ENCODE results near the gene SLC35E3. TPM values are rescaled to one million over a fixed set of nuclear protein-coding genes. Genes with fewer than 3 reads are reported as not detected.

The SLC35E3 gene
- total RNA-seq, 1 experiment from 2014 or later = 25.0 TPM

DNA sequence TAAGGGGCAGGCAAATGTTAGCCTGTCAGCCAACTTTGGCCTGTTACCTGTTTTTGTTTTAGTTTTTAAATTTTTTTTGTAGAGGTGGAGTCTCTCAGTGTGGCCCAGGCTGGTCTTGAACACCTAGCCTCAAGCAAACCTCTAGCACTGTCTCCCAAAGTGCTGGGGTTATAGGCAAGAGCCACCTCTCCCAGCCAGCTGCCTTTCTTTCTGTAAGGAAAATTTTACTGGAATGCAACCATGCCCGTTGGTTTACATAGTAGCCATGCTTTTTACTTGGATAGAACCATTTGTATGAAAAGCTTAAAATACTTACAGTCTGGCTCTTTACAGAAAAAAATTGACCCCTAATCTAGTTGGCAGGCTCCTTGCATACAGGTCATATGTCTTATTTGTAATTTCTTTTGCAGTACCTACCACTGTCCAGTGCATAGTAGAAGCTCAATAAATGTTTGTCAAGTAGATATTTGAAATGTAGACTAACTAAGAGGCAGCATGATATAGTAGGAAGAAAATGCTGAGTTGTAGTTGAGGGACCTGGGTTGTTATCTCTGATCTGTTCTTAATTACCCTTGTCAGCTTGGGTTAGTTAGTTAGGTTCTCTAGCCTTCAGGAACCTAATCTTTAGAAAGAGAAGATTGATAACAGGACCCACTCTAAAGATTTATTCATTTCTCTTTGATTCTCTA lies 66.7 kb downstream of the SLC35E3 start:
- peaks cover 7% of the 10 kb centered on the region for H3K4me1 Mint-ChIP-seq (ENCODE audit: low read depth, unreplicated experiment)
- ChIA-PET CTCF (interaction anchor here (0.8 kb wide), 1 partner anchor 18 kb away, joined by 3 read pairs; no protein-coding TSS in a partner anchor), POLR2A (interaction anchor here (0.6 kb wide), 2 partner anchors 131 to 153 kb away, joined by 3 to 4 read pairs; no protein-coding TSS in a partner anchor)
- H3K36me3 ChIP-seq (ENCODE audit: control insufficient read depth, insufficient read depth, low read length) = peaks cover 4% of the 10 kb centered on the region
- intact Hi-C loops (cut with micrococcal nuclease; ENCODE audit: unreplicated experiment) = no loop called here
- no peaks in the 10 kb centered on the region for H3K27me3 ChIP-seq (replicated peaks; ENCODE audit: control insufficient read depth, insufficient read depth, low read length)
- no peaks in the 10 kb centered on the region; the same call in 1 of the 2 replicates for H3K4me1 ChIP-seq
- H3K27me3 Mint-ChIP-seq (ENCODE audit: insufficient read depth, unreplicated experiment) = no peaks in the 10 kb centered on the region
- peaks cover 83% of the 10 kb centered on the region for H3K36me3 Mint-ChIP-seq (ENCODE audit: insufficient read depth, unreplicated experiment)
- no peaks in the 10 kb centered on the region for H3K9me3 Mint-ChIP-seq (ENCODE audit: unreplicated experiment)
- no TSS peak for BruUV-seq (replicated peaks)
- H3K9me3 ChIP-seq = no peaks in the 10 kb centered on the region
- TF ChIP-seq, protein P1, sequence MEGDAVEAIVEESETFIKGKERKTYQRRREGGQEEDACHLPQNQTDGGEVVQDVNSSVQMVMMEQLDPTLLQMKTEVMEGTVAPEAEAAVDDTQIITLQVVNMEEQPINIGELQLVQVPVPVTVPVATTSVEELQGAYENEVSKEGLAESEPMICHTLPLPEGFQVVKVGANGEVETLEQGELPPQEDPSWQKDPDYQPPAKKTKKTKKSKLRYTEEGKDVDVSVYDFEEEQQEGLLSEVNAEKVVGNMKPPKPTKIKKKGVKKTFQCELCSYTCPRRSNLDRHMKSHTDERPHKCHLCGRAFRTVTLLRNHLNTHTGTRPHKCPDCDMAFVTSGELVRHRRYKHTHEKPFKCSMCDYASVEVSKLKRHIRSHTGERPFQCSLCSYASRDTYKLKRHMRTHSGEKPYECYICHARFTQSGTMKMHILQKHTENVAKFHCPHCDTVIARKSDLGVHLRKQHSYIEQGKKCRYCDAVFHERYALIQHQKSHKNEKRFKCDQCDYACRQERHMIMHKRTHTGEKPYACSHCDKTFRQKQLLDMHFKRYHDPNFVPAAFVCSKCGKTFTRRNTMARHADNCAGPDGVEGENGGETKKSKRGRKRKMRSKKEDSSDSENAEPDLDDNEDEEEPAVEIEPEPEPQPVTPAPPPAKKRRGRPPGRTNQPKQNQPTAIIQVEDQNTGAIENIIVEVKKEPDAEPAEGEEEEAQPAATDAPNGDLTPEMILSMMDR (IDR thresholded peaks at IDR 0.05; ENCODE audit: insufficient read depth in 1 of 2, low read depth in 1 of 2, low read length in 1 of 2, severe bottlenecking in 1 of 2, unreplicated experiment in 1 of 2) = no peak
- H3K4me3 ChIP-seq (ENCODE audit: low read depth, low read length) = no peak overlapping the region
- no peak overlapping the region for H3K27ac Mint-ChIP-seq (ENCODE audit: unreplicated experiment)
- H3K4me3 Mint-ChIP-seq (ENCODE audit: unreplicated experiment) = no peak overlapping the region
- DNase-seq = no peak

DNA sequence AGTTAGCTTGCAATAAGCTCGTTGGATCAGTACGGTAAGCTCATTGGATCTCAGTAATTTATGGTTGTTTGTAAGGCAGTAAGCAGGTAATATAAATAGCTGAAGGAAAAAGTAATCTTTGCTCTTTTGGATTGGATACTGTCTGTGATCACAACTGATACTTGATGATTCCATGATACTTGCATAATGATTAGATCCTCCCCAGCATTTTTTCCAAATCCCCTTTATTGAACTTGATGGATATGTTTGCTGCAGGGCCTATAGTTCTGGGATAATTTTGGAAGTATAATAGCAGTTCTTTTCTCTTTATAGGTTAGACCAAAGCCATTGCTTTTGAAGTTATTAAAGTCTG lies 67.2 kb downstream of the SLC35E3 start:
- POLR2A ChIA-PET = interaction anchor here (0.6 kb wide), 1 partner anchor 152 kb away, joined by 4 read pairs; no protein-coding TSS in a partner anchor
- intact Hi-C loops (cut with micrococcal nuclease; ENCODE audit: unreplicated experiment) = no loop called here
- peaks cover 7% of the 10 kb centered on the region for H3K4me1 Mint-ChIP-seq (ENCODE audit: low read depth, unreplicated experiment)
- no peaks in the 10 kb centered on the region for H3K9me3 Mint-ChIP-seq (ENCODE audit: unreplicated experiment)
- CTCF ChIA-PET = no interaction called here
- TF ChIP-seq, protein P1 (IDR thresholded peaks at IDR 0.05; ENCODE audit: insufficient read depth in 1 of 2, low read depth in 1 of 2, low read length in 1 of 2, severe bottlenecking in 1 of 2, unreplicated experiment in 1 of 2) = no peak
- peaks cover 80% of the 10 kb centered on the region for H3K36me3 Mint-ChIP-seq (ENCODE audit: insufficient read depth, unreplicated experiment)
- no peaks in the 10 kb centered on the region for H3K27me3 Mint-ChIP-seq (ENCODE audit: insufficient read depth, unreplicated experiment)
- H3K27me3 ChIP-seq (replicated peaks; ENCODE audit: control insufficient read depth, insufficient read depth, low read length) = no peaks in the 10 kb centered on the region
- H3K4me1 ChIP-seq = no peaks in the 10 kb centered on the region; the same call in 1 of the 2 replicates
- no peak overlapping the region for H3K4me3 ChIP-seq (ENCODE audit: low read depth, low read length)
- BruUV-seq (replicated peaks) = no TSS peak
- no peak overlapping the region for H3K27ac Mint-ChIP-seq (ENCODE audit: unreplicated experiment)
- peaks cover 4% of the 10 kb centered on the region for H3K36me3 ChIP-seq (ENCODE audit: control insufficient read depth, insufficient read depth, low read length)
- H3K4me3 Mint-ChIP-seq (ENCODE audit: unreplicated experiment) = no peak overlapping the region
- no peak for DNase-seq
- H3K9me3 ChIP-seq = no peaks in the 10 kb centered on the region

DNA sequence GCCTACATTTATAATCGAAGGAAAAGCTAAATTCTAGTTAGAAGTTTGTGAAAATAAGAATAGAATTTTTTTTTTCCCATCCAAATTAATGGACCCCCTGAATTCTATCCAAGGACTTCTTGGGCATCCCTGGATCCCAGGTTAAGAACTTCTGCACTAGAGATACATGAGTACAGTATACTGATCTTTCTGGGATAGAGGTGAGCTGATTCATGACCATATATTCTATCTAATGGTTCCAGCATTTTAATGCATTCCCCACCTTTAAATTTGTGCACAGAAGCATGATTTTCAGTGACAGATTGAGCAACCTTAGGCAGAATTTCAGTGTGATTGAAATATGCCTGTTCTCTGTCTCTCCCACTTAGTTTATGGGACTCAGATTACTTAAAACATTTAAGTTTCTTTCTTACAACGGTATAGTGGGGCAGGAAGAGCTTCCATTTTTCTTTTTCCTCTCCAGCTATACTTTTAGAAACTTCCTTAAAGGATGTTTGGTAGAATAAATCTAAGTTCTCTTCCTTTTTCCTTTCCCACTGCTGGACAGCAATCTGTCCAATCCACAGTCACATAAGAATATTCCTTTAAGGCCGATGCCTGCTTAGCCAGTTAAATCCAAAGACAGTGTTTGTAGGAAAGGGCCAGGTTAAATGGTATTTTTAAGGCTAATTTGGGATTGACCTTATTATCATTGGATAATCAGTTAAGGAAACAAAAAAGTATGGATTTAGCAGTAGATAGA lies 68.7 kb downstream of the SLC35E3 start:
- H3K4me3 Mint-ChIP-seq (ENCODE audit: unreplicated experiment) = no peak overlapping the region
- DNase-seq = no peak
- POLR2A ChIA-PET = interaction anchor here (0.6 kb wide), 1 partner anchor 16 kb away, joined by 3 read pairs; no protein-coding TSS in a partner anchor

More for the DNA sequence above, 68.7 kb downstream of the SLC35E3 start:
- Mint-ChIP-seq H3K4me1 (ENCODE audit: low read depth, unreplicated experiment) (peaks cover 7% of the 10 kb centered on the region), H3K36me3 (ENCODE audit: insufficient read depth, unreplicated experiment) (peaks cover 79% of the 10 kb centered on the region), H3K9me3 (ENCODE audit: unreplicated experiment) (no peaks in the 10 kb centered on the region), H3K27me3 (ENCODE audit: insufficient read depth, unreplicated experiment) (no peaks in the 10 kb centered on the region), H3K27ac (ENCODE audit: unreplicated experiment) (no peak overlapping the region)
- no TSS peak for BruUV-seq (replicated peaks)
- Histone ChIP-seq H3K4me3 (ENCODE audit: low read depth, low read length) (no peak overlapping the region), H3K27me3 (replicated peaks; ENCODE audit: control insufficient read depth, insufficient read depth, low read length) (no peaks in the 10 kb centered on the region), H3K4me1 (no peaks in the 10 kb centered on the region), H3K36me3 (ENCODE audit: control insufficient read depth, insufficient read depth, low read length) (peaks cover 4% of the 10 kb centered on the region), H3K9me3 (no peaks in the 10 kb centered on the region)
- CTCF ChIA-PET = interaction anchor here (1.0 kb wide), 1 partner anchor 16 kb away, joined by 4 read pairs; no protein-coding TSS in a partner anchor
- TF ChIP-seq, protein P1 (IDR thresholded peaks at IDR 0.05; ENCODE audit: insufficient read depth in 1 of 2, low read depth in 1 of 2, low read length in 1 of 2, severe bottlenecking in 1 of 2, unreplicated experiment in 1 of 2) = no peak
- intact Hi-C loops (cut with micrococcal nuclease; ENCODE audit: unreplicated experiment) = no loop called here

Measured in Caco-2 (cell line).